Body of pancreas (tissue), 4 donors: ENCODE results near the gene CYB5A. TPM values are rescaled to one million over a fixed set of nuclear protein-coding genes. Genes with fewer than 3 reads are reported as not detected.

Source experiments
- ATAC-seq: fragments of 150-250 bp; one replicate; pipeline ENCODE4 v1.9.1; 2016
- DNase-seq, 4 donors: peaks; one replicate each; pipeline ENCODE4 v3.0.0-alpha.2; 2019
- H3K27ac ChIP-seq, 4 donors: fragments of 200-600 bp; sonication (generic); 1 replicate in 3 of 4; 2 replicates in 1 of 4; pipeline versions ENCODE4 v1.5.1 to v1.6.1; 2016 to 2019; ENCODE audit warnings: mild to moderate bottlenecking in 1 of 4, mixed read lengths in 1 of 4, moderate library complexity in 1 of 4
- H3K27me3 ChIP-seq, 2 donors: fragments of 200-600 bp; sonication (generic); one replicate each; pipeline ENCODE4 v1.6.0; 2016; ENCODE audit warnings: mild to moderate bottlenecking in 1 of 2
- H3K36me3 ChIP-seq, 2 donors: fragments of 200-600 bp; sonication (generic); replicated peaks in 1 of 2; 2 replicates each; pipeline ENCODE4 v1.5.1; 2016; ENCODE audit warnings: low read depth in 2 of 2; ENCODE audit not compliant: insufficient read depth in 1 of 2
- H3K4me1 ChIP-seq: fragments of 200-600 bp; sonication (generic); one replicate; pipeline ENCODE4 v1.6.0; 2016
- H3K4me3 ChIP-seq, 2 donors: fragments of 200-600 bp; sonication (generic); 1 replicate in 1 of 2; 2 replicates in 1 of 2; pipeline ENCODE4 v1.5.1; 2016 to 2019
- H3K9me3 ChIP-seq, 3 donors: fragments of 200-600 bp; sonication (generic); 1 replicate in 2 of 3; 2 replicates in 1 of 3; pipeline ENCODE4 v1.5.1; 2016
- POLR2A ChIP-seq, 3 donors: fragments of 450-650 bp; IDR thresholded peaks; one replicate each; pipeline ENCODE4 v1.6.1; 2016; ENCODE audit warnings: antibody characterized with exemption in 3 of 3, mild to moderate bottlenecking in 2 of 3
- WGBS, 2 donors: methylation state at CpG; one replicate each; pipeline ENCODE4 v1.1.5; 2017; 5-methylcytosine and 5-hydroxymethylcytosine counted together
- intact Hi-C: fragments of 100-400 bp; cut with DNase I; formaldehyde crosslinking; loops from one replicate; pipeline ENCODE4 v1.15.1; 2023
- total RNA-seq, 2 donors: library from RNA; depleted of rRNA; stranded (reverse); fragments of >200 nt; gene quantifications; one replicate each; pipeline ENCODE4 v1.1.0, GENCODE V29; 2016
- TF ChIP-seq, protein P1 (sequence below), 7 experiments: fragments of 450-650 bp in 4 of 7; fragments of 200-600 bp in 3 of 7; sonication (generic) in 3 of 7; IDR thresholded peaks; one replicate each; pipeline ENCODE4 v1.5.1; 2016 to 2019; ENCODE audit warnings: antibody characterized with exemption in 7 of 7

CYB5A gene
- total RNA-seq, 2 donors from 2014 or later, result 209 to 264 TPM

DNA sequence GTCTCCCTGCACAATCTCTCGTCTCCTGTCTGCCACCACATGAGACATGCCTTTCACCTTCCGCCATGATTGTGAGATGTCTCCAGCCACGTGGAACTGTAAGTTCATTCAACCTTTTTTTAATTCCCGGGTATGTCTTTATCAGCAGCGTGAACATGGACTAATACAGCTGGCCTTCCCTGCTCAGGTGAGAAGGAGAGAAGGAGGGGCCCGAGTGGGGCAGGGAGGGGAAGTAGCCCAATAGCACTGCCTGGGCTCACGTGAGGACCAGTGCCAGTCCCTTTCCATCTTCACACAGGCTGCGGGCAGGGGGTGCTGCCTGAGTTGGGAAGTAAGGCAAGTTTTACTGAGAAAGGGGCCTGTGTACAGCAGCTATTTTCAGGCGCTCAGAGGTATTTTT is 70.7 kb downstream of the CYB5A start:
- intact Hi-C loops, result no loop called here
- no peak overlapping the region for H3K4me3 ChIP-seq
- 49 to 64% methylated on average over 9 of the region's 9 CpGs for WGBS, 2 donors
- H3K4me1 ChIP-seq, result peaks cover 47% of the 10 kb centered on the region
- TF ChIP-seq POLR2A (IDR thresholded peaks at IDR 0.05), result no peak
- TF ChIP-seq, protein P1, sequence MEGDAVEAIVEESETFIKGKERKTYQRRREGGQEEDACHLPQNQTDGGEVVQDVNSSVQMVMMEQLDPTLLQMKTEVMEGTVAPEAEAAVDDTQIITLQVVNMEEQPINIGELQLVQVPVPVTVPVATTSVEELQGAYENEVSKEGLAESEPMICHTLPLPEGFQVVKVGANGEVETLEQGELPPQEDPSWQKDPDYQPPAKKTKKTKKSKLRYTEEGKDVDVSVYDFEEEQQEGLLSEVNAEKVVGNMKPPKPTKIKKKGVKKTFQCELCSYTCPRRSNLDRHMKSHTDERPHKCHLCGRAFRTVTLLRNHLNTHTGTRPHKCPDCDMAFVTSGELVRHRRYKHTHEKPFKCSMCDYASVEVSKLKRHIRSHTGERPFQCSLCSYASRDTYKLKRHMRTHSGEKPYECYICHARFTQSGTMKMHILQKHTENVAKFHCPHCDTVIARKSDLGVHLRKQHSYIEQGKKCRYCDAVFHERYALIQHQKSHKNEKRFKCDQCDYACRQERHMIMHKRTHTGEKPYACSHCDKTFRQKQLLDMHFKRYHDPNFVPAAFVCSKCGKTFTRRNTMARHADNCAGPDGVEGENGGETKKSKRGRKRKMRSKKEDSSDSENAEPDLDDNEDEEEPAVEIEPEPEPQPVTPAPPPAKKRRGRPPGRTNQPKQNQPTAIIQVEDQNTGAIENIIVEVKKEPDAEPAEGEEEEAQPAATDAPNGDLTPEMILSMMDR (IDR thresholded peaks at IDR 0.05), result no peak
- no peaks in the 10 kb centered on the region for H3K27me3 ChIP-seq
- no peak overlapping the region for H3K27ac ChIP-seq
- no peaks in the 10 kb centered on the region for H3K9me3 ChIP-seq
- DNase-seq (peak in 1 of 4 donors; percentile 57), ATAC-seq (no peak)
- H3K36me3 ChIP-seq, result no peaks in the 10 kb centered on the region

DNA sequence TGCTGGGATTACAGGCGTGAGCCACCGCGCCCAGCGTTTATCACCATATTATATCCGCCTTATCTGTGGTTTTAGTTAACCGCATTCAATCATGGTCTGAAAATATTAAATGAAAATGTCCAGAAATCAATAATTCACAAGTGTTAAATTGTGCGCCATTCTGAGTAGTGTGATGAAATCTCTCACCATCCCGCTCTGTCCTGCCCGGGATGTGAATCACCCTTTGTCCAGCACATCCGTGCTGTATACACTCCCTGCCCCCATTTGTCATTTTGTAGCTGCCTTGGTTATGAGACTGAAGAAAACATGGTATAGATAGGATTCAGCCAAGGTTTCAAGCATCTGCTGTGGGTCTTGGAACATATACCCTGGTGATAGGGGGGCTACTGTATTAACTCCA is 72.7 kb downstream of the CYB5A start:
- Histone ChIP-seq H3K4me1 (peaks cover 29% of the 10 kb centered on the region), H3K4me3 (no peak overlapping the region), H3K27me3 (no peaks in the 10 kb centered on the region), H3K36me3 (no peaks in the 10 kb centered on the region), H3K27ac (no peak overlapping the region), H3K9me3 (no peaks in the 10 kb centered on the region)
- no peak for ATAC-seq
- intact Hi-C loops, result no loop called here
- 67 to 82% methylated on average over 10 of the region's 10 CpGs for WGBS, 2 donors
- TF ChIP-seq, protein P1 (IDR thresholded peaks at IDR 0.05), result no peak
- TF ChIP-seq POLR2A (IDR thresholded peaks at IDR 0.05), result no peak
- no peak for DNase-seq

DNA sequence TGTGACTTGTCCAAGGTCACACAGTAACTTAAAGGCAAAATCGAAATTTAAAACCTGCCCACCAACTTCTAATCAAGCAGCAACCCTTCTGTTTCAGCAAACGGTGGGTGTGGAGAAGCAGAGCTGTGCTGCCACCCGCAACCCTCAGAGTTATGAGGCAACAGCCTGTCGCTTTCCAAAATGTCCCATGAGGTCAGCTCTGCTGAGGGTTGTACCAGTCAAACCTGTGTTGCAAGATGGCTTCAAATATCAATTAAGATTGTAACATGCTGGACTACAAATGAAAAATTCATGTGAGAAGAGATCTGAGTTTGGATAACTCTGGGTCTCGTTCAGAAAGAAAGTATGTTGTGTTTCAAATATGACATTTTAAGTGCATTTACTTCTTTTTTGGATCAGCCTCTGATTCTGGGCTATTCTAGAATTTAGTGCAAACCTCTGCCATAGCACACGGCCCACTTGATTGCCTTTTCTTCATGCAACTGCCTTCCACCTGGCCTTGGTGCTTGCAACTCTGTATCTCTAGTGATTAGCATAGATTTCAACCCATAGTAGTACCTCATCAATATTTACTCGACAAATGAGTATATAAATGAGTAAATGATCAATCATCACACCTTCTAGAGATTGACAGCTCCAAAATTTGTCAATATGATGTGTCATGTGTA is 74.2 kb downstream of the CYB5A start:
- Histone ChIP-seq H3K9me3 (no peaks in the 10 kb centered on the region), H3K4me1 (peaks cover 22% of the 10 kb centered on the region), H3K27me3 (no peaks in the 10 kb centered on the region), H3K36me3 (no peaks in the 10 kb centered on the region), H3K4me3 (no peak overlapping the region), H3K27ac (peak overlapping the region; percentile 32 to 83 (median 79))
- peak in 2 of 3 donors; percentile 38 to 45 for TF ChIP-seq POLR2A (IDR thresholded peaks at IDR 0.05)
- TF ChIP-seq, protein P1 (IDR thresholded peaks at IDR 0.05), result no peak
- intact Hi-C loops, result no loop called here
- DNase-seq (peak; percentile 74 to 86 (median 78)), ATAC-seq (peak; percentile 98)
- 20 to 21% methylated on average over 7 of the region's 7 CpGs for WGBS, 2 donors

DNA sequence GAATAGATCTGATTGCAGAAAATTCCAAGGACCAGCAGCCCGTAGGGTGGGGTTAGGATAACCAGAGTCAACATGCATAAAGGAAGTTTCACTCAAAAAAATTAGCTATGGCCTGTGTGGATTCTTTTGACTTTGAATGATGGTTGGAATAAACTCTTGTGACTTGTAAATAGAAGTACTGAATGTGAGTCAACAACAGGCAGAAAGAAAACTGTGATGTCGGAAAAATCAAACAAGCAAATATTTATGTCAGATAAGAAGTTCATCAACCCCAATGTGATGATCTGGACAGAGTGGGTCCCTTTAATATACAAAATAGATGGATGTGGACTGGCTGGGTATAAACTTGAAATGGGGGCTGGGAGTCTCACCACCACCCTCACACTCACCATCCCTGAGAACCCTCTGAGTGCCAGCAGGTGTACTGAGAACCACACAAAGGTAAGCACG is 75.1 kb downstream of the CYB5A start:
- H3K9me3 ChIP-seq, result no peaks in the 10 kb centered on the region
- H3K36me3 ChIP-seq, result no peaks in the 10 kb centered on the region
- ATAC-seq, result peak; percentile 25
- peaks cover 22% of the 10 kb centered on the region for H3K4me1 ChIP-seq
- H3K4me3 ChIP-seq, result no peak overlapping the region
- H3K27me3 ChIP-seq, result no peaks in the 10 kb centered on the region
- 27 to 39% methylated on average over 3 of the region's 3 CpGs for WGBS, 2 donors
- peak overlapping the region; percentile 32 to 83 (median 79) for H3K27ac ChIP-seq
- intact Hi-C loops, result no loop called here
- DNase-seq, result no peak
- TF ChIP-seq, protein P1 (IDR thresholded peaks at IDR 0.05), result no peak
- no peak for TF ChIP-seq POLR2A (IDR thresholded peaks at IDR 0.05)

DNA sequence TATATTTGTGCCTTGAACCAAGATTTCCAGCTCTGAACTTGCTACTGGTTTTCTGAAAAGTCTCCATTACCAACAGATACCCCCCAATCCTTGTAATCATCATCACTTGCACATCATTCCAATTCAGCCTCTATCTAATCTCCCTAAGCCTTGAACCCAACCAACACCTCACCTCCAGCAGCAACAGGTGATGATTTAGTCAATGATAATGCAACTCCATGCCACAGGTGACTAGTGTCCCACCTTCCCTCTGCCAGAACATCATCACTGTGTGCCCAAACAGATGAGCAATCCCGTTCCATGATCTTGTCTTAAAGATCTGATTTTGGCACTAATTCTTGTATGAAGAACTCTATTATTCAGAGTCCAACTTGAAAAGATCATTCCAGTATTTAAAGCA is 75.9 kb downstream of the CYB5A start:
- 0 to 40% methylated on average over 1 of the region's 1 CpG for WGBS, 2 donors
- Histone ChIP-seq H3K9me3 (no peaks in the 10 kb centered on the region), H3K4me3 (no peak overlapping the region), H3K27me3 (no peaks in the 10 kb centered on the region), H3K27ac (no peak overlapping the region), H3K36me3 (no peaks in the 10 kb centered on the region), H3K4me1 (peaks cover 22% of the 10 kb centered on the region)
- intact Hi-C loops, result no loop called here
- no peak for ATAC-seq
- TF ChIP-seq, protein P1 (IDR thresholded peaks at IDR 0.05), result no peak
- no peak for TF ChIP-seq POLR2A (IDR thresholded peaks at IDR 0.05)
- DNase-seq, result no peak
